Mammary epithelial cell (primary cell): ENCODE results near the gene ACSF3.

Source experiments
- EZH2 ChIP-seq: IDR thresholded peaks from 2 replicates; pipeline ENCODE4 v1.6.1; 2012; ENCODE audit warnings: low read length, inconsistent platforms, borderline replicate concordance
- TF ChIP-seq, protein P1 (sequence below), 2 donors: IDR thresholded peaks in 1 of 2; conservative IDR thresholded peaks in 1 of 2; 2 replicates each; pipeline ENCODE4 v1.5.1; 2011 to 2012; ENCODE audit warnings: inconsistent platforms in 2 of 2, low read length in 2 of 2, mild to moderate bottlenecking in 2 of 2, control low read depth in 1 of 2, low read depth in 1 of 2; ENCODE audit not compliant: insufficient read depth in 1 of 2; ENCODE audit errors: extremely low read depth in 1 of 2

DNA sequence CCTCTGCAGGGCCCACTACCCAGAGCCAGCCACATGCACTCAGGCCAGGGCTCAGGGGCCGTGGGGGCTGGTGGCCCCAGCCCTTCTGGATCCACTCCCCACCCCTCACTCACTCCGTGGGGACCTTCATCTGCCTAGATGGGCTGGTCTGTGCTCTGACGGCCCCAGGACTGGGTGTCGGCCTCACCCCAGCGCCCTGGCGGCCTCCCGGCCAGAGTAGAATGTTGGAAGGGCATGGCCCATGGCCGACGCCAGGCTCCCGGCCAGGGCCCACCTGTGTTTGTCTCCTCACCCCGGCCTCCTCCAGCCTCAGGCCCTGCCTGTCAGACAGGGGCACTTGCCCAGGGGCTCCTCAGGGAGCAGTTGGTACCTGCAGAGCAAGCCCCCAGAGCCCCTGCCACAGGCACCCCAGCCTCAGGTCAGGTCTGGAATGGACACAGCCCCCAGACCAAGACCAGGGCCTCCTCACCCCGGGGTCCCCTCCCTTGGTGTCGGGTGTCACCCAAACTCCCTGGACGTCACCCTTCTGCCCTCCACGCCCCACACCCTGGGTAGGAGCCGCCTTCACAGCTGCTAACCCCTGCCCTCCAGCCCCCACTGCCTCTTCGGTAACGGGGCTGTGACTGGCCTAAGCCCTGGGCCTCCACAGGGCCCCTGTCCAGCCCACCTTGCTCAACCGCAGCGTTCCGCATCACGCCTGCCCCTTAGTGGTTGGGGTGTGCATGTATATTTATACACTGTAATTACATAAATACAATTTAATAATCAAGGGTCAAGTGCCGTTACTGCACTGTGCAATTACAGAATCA, 74.9 kb downstream of the ACSF3 start:
- no peak for TF ChIP-seq EZH2
- TF ChIP-seq, protein P1, sequence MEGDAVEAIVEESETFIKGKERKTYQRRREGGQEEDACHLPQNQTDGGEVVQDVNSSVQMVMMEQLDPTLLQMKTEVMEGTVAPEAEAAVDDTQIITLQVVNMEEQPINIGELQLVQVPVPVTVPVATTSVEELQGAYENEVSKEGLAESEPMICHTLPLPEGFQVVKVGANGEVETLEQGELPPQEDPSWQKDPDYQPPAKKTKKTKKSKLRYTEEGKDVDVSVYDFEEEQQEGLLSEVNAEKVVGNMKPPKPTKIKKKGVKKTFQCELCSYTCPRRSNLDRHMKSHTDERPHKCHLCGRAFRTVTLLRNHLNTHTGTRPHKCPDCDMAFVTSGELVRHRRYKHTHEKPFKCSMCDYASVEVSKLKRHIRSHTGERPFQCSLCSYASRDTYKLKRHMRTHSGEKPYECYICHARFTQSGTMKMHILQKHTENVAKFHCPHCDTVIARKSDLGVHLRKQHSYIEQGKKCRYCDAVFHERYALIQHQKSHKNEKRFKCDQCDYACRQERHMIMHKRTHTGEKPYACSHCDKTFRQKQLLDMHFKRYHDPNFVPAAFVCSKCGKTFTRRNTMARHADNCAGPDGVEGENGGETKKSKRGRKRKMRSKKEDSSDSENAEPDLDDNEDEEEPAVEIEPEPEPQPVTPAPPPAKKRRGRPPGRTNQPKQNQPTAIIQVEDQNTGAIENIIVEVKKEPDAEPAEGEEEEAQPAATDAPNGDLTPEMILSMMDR (conservative IDR thresholded peaks at IDR 0.05 in 1 of 2, IDR thresholded peaks at IDR 0.05 in 1 of 2; ENCODE audit: extremely low read depth in 1 of 2, insufficient read depth in 1 of 2, low read depth in 1 of 2, low read length in 2 of 2) = no peak
